CD4-positive, alpha-beta T cell treated with Interleukin-17A for 1 hour (primary cell): ENCODE measurements around the gene C19orf25.
A peak's percentile ranks its signal among the peaks of the same experiment; 100 is the strongest.

Experiments
- DNase-seq: peaks from one replicate; pipeline ENCODE4 v3.0.0-alpha.2; 2020

Gene C19orf25

DNA sequence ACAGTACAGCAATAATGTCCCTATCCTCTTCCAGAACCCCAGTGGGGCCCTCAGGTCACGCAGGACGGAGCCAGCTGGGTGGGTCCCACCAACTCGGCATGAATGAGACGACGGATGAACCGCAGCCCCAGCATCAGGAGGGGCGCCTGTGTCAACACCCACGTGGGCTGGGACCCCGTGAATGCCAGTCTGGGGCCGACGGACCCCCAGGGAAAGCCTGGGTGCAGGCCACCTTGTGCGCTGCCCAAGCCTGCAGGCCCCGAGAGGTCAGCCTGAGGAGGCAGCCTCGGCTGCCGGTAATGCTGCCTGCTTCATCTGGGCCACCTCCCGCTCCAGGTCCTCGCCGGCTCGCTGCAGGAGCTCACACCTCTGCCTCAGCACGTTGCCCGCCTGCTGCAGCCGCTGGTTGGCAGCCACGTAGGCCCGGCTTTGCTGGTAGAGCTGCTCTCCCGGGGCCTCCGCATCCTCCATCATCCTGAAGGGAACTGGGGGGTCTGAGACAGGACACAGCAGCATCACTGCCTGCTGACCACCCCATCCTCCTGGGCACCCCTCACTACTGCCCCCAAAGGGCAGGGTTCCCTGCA lies 4.2 kb downstream of the C19orf25 start:
- no peak for DNase-seq

DNA sequence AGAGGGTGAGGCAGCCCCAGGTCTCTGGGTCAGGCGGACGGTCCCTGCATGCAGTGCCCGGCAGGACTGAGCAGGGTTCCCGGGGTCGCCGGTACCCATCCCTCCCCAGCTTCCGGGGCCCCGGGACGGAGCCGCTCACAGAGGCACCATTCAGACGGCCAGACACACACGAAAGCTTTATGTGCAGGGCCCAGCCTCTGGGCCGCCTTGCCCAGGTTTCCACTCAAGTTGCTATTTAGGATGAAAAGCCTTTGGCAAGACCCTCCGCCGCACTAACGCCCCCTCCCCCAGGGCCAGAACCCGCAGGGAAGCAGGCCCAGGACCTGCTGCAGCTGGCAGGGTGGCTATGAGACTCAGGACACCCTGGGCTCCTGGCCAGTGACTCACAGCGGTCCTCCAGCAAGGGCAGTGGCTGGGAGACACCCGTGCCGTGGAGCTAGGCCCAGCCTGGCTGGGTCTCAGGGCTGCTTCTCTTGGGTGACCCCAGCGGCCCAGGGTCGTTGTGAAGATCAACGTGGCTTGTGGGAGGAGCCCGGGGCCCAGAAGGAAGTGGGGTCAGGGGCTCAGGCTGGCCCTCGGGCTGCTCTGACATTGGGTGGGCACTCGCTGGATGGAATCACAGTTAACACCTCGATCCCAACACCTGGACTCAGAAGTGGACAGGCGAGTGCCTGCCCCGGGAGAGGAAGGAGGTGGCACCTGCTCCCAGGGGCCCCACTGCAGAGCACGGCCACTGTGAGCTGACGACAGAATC lies 4.8 kb downstream of the C19orf25 start:
- no peak for DNase-seq

DNA sequence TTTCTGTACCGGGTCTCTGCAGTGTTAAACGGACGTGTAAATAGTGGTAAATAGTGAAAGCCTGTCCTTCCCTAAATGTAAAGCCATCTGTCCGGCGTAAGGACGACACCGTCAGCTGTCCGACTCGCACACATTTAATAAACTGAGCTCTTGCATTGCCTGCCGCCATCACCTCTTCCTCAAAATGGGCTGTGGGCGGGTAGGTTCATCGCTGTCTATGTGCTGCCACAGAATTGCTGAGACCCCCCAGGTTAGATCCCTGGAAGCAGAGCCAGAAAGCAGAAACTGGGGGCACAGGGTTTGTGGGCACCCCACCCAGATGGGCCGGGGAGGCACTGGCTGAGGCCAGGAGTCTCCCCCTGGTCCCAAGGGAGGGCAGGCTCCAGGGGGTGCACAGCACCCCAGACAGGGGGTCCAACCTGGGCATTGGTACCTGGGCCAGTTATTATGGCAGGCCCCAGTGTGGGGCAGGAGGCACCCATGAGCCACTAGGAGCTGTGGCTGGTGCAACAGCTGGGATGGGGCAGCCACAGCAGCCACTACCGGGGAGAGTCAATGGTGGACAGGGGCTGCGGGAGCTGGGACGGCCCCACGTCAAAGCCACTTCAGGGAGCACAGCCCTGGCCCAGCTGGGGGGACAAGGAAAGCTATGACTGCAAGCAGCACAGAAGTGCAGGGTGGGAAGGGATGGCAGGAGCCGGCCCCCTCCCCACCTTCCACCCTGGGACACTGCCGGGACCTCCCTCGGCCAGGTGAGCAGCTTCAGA lies 5.7 kb downstream of the C19orf25 start:
- DNase-seq: no peak

DNA sequence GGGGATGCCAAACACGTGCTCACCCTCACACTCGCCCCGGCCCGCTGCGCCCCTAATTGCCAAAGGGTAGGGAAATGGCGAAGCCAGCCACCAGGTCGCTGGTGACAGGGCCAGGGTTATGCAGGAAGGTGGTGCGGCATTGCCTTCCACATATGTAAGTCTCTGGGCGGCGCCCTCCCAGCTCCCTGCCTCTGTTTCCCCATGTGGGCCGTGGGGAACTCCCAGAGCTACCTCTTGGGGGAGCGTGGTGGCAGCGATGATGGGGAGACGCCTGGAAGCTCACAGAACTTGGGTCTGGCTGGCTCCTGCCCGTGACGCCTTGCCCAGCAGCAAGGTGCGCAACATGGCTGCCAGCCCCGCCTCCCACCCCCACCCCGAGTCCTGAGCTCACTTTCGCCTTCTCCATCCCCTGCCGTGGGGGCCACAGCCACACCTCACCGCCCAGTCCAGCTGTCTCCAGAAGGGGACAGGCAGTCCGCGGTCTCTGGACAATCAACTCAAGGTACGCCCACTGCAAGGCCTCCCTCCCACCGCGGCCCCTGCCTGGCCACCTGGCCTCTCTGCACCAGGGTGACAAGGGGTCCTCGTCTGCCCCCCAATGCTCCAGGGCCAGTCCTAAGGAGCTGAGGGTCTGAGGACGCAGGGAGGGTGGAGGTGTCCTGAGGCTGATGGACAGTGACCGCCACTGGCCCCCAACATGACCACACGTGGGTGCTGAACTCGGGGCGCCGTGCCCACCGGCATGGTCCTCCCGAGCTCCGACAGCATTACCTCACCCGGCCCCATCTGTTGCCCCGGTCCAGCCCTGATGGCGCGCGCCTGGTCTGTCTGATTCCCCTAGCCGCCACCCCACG lies 6.6 kb downstream of the C19orf25 start:
- DNase-seq: no peak

DNA sequence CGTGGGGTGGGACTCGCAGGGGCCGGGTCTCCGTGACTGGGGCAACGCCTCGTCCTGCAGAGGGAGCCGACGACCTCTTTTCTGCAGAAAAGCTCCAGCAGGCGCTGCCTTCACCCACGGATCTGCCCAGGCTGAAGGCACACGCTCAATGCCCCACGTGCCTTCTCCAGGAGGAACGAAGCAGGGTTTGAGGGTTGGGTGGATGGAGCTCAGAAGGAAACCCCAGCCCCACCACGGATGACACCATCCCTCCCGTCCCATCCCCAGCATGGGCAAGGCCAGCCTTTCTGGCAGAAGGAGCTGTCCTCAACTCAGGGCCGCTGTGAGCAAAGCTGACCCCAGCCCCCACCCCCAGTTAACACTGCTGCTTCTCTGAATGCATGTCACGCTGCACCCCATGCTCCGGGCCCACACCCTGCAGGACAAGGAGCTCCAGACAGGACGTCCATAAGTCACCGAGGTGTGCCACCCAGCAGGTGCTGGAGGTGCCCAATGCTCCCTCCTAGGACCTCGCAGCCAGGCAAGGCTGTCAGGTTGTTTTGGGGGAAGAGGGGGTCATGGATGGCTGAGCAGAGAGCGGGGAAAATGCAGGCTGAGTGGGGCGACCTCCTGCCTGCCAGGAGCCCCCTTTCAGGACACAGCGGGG lies 7.4 kb downstream of the C19orf25 start:
- no peak for DNase-seq

DNA sequence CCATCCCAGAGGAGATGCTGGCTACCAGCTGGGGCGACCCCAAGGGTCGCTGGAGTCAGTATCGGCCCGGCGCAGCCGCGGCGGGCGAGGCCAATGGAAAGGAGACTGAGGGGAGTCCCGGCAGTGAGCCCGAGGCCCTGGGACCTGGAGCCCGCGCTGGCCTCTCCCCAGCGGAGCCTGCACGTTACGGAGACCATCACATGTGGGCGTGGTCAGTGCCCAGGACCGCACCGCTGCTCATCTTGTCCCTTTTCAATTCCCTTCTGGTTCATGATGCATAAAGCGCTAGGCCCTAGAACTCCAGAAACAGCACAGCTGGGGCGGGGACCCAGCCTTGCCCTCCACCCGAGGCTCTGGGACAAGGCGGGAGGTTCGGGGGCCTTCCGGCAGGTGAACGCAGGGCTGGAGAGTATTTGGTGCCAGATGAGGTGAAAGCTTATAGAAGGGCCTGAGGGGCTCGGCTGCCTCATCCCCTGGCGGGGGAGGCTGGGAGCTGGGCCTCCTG lies 8.0 kb downstream of the C19orf25 start:
- peak; percentile 24 for DNase-seq

DNA sequence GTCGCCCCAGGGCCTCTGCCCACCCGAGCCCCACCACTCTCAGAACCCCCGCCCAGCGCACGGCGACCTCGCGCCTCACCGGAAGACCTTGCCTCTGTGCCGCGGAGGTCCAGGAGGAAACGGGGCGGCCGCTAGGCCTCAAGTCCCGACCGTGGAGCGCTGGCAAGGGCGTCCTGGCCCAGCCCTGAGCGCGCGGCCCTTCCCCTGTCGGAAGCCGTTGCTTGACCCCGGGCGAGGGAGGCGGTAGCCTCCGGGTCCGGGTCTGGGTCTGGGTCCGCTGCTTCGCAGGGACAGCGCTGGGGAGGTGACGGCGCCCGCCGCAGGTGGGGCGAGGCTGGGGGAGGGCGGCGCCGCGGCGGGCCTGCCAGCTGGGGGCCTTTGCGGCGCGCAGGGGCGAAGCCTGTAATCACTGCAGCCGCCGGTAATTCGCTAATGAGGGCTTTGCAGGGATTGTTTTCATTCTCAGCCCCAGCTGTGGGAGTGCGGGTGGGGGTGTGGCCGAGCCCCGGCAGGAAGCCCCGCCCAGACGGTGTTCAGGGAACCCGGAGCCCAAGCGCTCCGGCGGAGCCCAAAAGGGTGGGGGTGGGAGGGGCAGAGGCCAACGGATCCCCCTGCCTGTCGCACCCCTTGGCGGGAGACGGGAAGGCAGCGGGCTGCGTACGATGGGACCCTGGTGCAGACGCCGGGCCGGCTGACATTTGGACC lies 8.6 kb downstream of the C19orf25 start:
- DNase-seq: peak; percentile 80

DNA sequence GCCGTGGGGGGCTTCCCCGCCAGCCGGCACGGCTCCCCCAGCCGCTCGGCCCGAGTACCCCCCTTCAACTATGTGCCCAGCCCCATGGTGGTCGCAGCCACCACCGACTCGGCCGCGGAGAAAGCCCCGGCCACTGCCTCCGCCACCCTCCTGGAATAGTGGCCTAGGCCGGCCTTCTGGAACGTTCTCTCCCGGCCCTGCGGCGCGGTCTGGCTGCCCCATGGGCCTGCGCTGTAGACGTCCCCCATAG lies 9.0 kb downstream of the C19orf25 start:
- DNase-seq: no peak

DNA sequence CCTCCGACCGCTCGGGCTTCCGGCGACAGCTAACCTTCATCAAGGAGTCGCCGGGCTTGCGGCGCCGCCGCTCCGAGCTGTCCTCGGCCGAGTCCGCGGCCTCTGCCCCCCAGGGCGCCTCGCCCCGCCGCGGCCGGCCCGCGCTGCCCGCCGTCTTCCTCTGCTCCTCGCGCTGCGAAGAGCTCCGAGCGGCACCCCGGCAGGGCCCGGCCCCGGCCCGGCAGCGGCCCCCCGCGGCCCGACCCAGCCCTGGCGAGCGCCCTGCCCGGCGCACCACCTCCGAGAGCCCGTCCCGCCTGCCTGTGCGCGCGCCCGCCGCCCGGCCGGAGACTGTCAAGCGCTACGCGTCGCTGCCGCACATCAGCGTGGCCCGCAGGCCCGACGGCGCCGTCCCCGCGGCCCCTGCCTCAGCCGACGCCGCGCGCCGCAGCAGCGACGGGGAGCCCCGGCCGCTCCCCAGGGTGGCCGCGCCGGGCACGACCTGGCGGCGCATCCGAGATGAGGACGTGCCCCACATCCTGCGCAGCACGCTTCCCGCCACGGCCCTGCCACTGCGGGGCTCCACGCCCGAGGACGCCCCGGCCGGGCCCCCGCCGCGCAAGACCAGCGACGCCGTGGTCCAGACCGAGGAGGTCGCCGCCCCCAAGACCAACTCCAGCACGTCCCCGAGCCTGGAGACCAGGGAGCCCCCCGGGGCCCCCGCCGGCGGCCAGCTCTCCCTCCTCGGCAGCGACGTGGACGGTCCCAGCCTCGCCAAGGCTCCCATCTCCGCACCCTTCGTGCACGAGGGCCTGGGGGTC lies 9.6 kb downstream of the C19orf25 start:
- DNase-seq: peak; percentile 24

DNA sequence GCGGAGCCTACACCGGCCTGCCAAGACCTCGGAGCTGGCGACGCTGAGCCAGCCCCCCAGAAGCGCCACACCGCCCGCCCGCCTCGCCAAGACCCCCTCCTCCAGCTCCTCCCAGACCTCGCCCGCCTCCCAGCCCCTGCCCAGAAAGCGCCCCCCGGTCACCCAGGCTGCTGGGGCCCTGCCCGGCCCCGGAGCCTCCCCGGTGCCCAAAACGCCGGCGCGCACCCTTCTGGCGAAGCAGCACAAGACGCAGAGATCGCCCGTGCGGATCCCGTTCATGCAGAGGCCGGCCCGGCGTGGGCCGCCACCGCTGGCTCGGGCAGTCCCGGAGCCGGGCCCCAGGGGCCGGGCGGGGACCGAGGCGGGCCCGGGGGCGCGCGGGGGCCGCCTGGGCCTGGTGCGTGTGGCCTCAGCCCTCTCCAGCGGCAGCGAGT lies 10.2 kb downstream of the C19orf25 start:
- peak; percentile 26 for DNase-seq

DNA sequence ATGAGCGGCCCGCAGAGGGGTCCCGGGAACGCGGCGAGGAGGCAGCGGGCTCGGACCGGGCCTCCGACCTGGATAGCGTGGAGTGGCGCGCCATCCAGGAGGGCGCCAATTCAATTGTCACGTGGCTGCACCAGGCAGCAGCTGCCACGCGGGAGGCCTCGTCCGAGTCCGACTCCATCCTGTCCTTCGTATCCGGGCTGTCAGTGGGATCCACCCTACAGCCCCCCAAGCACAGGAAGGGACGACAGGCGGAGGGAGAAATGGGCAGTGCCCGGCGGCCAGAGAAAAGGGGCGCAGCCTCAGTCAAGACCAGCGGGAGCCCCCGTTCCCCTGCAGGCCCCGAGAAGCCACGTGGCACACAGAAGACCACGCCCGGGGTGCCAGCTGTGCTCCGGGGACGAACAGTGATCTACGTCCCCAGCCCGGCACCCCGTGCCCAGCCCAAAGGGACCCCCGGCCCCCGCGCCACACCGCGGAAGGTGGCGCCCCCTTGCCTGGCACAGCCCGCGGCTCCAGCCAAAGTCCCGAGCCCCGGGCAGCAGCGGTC lies 10.7 kb downstream of the C19orf25 start:
- DNase-seq: no peak

DNA sequence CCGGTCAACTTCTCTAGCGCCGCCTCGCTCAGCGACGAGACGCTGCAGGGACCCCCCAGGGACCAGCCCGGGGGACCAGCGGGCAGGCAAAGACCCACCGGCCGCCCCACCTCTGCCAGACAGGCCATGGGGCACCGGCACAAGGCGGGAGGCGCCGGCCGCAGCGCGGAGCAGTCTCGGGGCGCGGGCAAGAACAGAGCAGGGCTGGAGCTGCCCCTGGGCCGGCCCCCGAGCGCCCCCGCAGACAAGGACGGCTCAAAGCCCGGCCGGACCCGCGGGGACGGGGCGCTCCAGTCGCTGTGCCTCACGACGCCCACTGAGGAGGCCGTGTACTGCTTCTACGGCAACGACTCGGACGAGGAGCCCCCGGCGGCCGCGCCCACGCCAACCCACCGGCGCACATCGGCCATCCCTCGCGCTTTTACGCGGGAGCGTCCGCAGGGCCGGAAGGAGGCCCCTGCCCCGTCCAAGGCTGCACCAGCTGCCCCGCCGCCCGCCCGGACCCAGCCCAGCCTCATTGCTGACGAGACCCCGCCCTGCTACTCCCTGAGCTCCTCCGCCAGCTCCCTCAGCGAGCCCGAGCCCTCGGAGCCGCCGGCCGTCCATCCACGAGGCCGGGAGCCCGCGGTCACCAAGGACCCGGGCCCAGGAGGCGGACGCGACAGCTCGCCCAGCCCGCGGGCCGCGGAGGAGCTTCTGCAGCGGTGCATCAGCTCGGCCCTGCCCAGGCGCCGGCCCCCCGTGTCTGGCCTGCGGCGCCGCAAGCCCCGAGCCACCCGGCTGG lies 11.3 kb downstream of the C19orf25 start:
- no peak for DNase-seq

DNA sequence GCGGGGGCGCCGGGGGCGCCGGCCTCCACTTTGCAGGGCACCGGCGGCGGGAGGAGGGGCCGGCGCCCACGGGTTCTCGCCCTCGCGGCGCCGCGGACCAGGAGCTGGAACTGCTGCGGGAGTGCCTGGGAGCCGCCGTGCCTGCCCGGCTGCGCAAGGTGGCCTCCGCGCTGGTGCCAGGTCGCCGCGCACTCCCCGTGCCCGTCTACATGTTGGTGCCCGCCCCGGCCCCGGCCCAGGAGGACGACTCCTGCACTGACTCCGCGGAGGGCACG lies 11.9 kb downstream of the C19orf25 start:
- DNase-seq: no peak

DNA sequence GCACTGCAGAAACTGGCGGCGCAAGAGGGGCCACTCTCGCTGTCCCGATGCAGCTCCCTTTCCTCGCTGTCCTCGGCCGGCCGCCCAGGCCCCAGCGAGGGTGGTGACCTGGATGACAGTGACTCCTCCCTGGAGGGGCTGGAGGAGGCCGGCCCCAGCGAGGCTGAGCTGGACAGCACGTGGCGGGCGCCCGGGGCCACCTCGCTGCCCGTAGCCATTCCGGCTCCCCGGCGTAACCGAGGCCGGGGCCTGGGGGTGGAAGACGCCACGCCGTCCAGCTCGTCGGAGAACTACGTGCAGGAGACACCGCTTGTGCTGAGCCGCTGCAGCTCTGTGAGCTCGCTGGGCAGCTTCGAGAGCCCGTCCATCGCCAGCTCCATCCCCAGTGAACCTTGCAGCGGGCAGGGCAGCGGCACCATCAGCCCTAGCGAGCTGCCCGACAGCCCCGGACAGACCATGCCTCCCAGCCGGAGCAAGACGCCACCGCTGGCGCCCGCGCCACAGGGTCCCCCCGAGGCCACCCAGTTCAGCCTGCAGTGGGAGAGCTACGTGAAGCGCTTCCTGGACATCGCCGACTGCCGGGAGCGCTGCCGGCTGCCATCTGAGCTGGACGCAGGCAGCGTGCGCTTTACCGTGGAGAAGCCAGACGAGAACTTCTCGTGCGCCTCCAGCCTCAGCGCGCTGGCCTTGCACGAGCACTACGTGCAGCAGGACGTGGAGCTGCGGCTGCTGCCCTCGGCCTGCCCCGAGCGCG lies 12.4 kb downstream of the C19orf25 start:
- DNase-seq: no peak

DNA sequence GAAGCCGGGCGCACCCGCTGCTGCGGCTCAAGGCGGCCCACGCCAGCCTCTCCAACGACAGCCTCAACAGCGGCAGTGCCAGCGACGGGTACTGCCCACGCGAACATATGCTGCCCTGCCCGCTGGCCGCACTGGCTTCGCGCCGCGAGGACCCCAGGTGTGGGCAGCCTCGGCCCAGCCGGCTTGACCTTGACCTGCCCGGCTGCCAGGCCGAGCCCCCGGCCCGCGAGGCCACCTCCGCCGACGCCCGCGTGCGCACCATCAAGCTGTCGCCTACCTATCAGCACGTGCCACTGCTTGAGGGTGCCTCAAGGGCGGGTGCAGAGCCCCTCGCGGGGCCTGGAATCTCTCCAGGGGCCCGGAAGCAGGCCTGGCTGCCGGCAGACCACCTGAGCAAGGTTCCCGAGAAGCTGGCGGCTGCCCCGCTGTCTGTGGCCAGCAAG lies 13.0 kb downstream of the C19orf25 start:
- no peak for DNase-seq

DNA sequence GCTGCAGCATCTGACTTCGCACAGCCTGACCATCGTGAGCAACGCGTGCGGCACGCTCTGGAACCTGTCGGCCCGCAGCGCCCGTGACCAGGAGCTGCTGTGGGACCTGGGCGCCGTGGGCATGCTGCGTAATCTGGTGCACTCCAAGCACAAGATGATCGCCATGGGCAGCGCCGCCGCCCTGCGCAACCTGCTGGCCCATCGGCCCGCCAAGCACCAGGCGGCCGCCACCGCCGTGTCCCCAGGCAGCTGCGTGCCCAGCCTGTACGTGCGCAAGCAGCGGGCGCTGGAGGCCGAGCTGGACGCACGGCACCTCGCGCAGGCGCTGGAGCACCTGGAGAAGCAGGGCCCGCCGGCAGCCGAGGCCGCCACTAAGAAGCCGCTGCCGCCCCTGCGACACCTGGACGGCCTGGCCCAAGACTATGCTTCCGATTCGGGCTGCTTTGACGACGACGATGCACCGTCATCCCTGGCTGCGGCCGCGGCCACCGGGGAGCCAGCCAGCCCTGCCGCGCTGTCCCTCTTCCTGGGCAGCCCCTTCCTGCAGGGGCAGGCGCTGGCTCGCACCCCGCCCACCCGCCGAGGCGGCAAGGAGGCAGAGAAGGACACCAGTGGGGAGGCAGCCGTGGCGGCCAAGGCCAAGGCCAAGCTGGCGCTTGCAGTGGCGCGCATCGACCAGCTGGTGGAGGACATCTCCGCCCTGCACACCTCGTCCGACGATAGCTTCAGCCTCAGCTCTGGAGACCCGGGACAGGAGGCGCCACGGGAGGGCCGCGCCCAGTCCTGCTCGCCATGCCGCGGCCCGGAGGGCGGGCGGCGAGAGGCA lies 13.6 kb downstream of the C19orf25 start:
- DNase-seq: peak; percentile 37

DNA sequence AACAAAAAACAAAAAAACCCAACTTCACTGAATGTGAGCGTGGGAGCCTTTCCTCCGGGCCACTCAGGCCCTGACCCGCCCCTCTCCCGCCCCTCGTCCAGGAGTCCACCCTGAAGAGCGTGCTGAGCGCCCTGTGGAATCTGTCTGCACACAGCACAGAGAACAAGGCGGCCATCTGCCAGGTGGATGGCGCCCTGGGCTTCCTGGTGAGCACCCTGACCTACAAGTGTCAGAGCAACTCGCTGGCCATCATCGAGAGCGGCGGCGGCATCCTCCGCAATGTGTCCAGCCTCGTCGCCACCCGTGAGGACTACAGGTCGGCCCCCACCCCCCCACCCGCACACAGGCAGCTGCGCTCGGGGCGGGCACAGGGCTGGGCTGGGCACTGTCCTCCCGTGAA lies 17.2 kb downstream of the C19orf25 start:
- no peak for DNase-seq
